Liver (tissue), 3 donors: ENCODE data around the gene RAX2.

ENCODE experiments used
- CTCF ChIP-seq: fragments of 150-350 bp; IDR thresholded peaks from 2 replicates; pipeline ENCODE4 v1.5.1; 2017; ENCODE audit warnings: improper control_type of control experiment, low read depth, low read length; ENCODE audit not compliant: missing input control
- EGR1 ChIP-seq, 2 donors: IDR thresholded peaks; 2 replicates each; pipeline ENCODE4 v1.6.1; 2016 to 2018; ENCODE audit warnings: antibody characterized with exemption in 2 of 2, low read depth in 2 of 2
- GABPA ChIP-seq, 2 donors: IDR thresholded peaks in 1 of 2; conservative IDR thresholded peaks in 1 of 2; 2 replicates each; pipeline ENCODE4 v1.6.1; 2016; ENCODE audit warnings: antibody characterized with exemption in 2 of 2, mild to moderate bottlenecking in 1 of 2, moderate library complexity in 1 of 2
- JUND ChIP-seq, 2 donors: IDR thresholded peaks; 2 replicates each; pipeline ENCODE4 v1.6.1; 2016; ENCODE audit warnings: antibody characterized with exemption in 2 of 2
- MAX ChIP-seq: IDR thresholded peaks from 2 replicates; pipeline ENCODE4 v1.6.1; 2016; ENCODE audit warnings: antibody characterized with exemption
- RAD21 ChIP-seq, 2 donors: IDR thresholded peaks; 2 replicates each; pipeline ENCODE4 v1.6.1; 2016; ENCODE audit warnings: antibody characterized with exemption in 2 of 2, mild to moderate bottlenecking in 2 of 2
- RXRA ChIP-seq, 2 donors: IDR thresholded peaks; 2 replicates each; pipeline ENCODE4 v1.6.1; 2017 to 2018; ENCODE audit warnings: antibody characterized with exemption in 2 of 2, mild to moderate bottlenecking in 1 of 2
- donor health status: healthy.
- donor health status: healthy.

DNA sequence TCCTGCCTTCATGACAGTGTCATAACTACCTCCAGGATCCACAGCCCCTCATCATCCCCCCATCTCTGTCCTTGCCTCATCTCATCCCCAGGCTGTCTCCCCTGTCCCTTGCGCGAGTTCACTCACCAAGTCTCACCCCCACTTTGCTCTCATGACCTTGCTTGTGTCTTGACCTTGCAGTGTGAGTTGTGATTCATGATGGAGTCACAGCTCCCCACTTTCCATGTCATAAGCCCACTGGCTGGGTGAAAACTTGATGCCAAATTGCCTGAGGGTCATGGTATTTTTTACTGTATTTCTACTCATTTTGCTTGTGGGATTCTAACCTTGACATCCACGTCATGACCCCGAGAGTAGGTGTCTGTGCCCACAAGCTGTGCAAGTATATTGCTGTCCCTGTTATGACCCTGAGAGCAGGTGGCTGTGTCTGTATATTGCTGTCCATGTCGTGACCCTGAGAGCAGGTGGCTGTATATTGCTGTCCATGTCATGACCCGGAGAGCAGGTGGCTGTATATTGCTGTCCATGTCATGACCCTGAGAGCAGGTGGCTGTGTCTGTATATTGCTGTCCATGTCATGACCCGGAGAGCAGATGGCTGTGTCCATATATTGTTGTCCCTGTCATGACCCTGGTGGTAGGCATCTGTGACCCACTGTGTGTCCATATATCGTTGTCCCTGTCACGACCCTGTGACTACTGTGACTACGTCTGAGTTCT lies 34.4 kb downstream of the RAX2 start:
- TF ChIP-seq MAX (no peak), GABPA (IDR thresholded peaks at IDR 0.05 in 1 of 2, conservative IDR thresholded peaks at IDR 0.05 in 1 of 2) (no peak), CTCF (no peak), RAD21 (IDR thresholded peaks at IDR 0.05) (no peak), EGR1 (IDR thresholded peaks at IDR 0.05; ENCODE audit: low read depth in 2 of 2) (no peak), RXRA (IDR thresholded peaks at IDR 0.05) (no peak), JUND (IDR thresholded peaks at IDR 0.05) (no peak)
